ENCODE data around the gene PPIC. TPM values are rescaled to one million over a fixed set of nuclear protein-coding genes. Genes with fewer than 3 reads are reported as not detected.

PPIC gene
- total RNA-seq, 3 donors from 2014 or later (not counting 1 experiment from before 2014, with no cell fraction given), result not detected

- H3K4me3 Mint-ChIP-seq, result no peak overlapping the region
- Histone ChIP-seq H3K27ac (ENCODE audit: low read length) (no peak overlapping the region), H3K36me3 (ENCODE audit: control insufficient read depth, insufficient read depth, low read length) (no peaks in the 10 kb centered on the region), H3K27me3 (ENCODE audit: control insufficient read depth, insufficient read depth, low read length) (no peaks in the 10 kb centered on the region), H3K9me3 (ENCODE audit: control insufficient read depth, insufficient read depth, low read length) (no peaks in the 10 kb centered on the region), H3K4me1 (ENCODE audit: control insufficient read depth, insufficient read depth, low read length) (no peaks in the 10 kb centered on the region), H3K4me3 (ENCODE audit: low read length) (no peak overlapping the region)
- DNase-seq (no peak), ATAC-seq (no peak)
- H3K27ac Mint-ChIP-seq, result no peak overlapping the region
- no peaks in the 10 kb centered on the region for H3K9me3 Mint-ChIP-seq
- H3K4me1 Mint-ChIP-seq, result peaks cover 0 to 6% of the 10 kb centered on the region in 2 donors
- TF ChIP-seq, protein P1, sequence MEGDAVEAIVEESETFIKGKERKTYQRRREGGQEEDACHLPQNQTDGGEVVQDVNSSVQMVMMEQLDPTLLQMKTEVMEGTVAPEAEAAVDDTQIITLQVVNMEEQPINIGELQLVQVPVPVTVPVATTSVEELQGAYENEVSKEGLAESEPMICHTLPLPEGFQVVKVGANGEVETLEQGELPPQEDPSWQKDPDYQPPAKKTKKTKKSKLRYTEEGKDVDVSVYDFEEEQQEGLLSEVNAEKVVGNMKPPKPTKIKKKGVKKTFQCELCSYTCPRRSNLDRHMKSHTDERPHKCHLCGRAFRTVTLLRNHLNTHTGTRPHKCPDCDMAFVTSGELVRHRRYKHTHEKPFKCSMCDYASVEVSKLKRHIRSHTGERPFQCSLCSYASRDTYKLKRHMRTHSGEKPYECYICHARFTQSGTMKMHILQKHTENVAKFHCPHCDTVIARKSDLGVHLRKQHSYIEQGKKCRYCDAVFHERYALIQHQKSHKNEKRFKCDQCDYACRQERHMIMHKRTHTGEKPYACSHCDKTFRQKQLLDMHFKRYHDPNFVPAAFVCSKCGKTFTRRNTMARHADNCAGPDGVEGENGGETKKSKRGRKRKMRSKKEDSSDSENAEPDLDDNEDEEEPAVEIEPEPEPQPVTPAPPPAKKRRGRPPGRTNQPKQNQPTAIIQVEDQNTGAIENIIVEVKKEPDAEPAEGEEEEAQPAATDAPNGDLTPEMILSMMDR (IDR thresholded peaks at IDR 0.05), result no peak
- no peaks in the 10 kb centered on the region for H3K27me3 Mint-ChIP-seq (ENCODE audit: low read depth in 2 of 2)
- intact Hi-C loops (cut with micrococcal nuclease), result no loop called here
- 70% methylated on average over 2 of the region's 2 CpGs for WGBS (ENCODE audit: insufficient coverage)
- H3K36me3 Mint-ChIP-seq, result no peaks in the 10 kb centered on the region
These were observed 50.4 kb downstream of the PPIC start for GRCh38 chr5:122985954-122986721.

DNA sequence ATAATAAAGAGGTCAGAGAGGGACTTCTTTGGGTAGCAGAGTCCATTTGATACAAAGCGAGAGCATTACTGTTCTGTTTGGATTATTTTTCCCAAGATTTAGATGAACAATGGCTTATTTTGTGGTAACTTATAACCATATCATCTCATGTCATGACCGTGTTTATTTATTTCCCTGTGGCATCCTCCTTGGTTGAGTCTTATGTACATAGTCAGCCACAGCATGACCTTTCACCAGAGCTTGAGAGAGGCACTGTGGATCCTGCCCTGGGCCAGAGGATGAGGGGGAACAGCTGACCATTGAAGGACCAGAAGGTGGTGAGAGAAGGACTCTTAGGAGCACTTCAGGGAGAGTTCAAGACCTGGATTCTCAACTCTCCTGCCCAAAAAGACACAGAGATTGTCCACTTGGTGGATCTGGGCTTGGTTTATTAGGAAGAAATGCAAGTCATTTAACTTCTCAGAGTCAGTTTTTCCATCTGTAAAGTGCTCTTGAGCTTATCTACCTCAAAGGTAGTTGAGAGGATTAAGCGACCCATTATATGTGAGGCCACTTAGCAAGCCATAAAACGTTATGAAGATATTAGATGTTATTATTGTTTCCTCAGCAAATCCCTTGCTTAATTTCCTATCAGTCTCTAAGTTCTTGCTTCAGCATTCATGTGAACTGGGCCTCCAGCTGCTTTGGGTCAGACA is 51.4 kb downstream of the PPIC start:
- Histone ChIP-seq H3K4me3 (ENCODE audit: low read length) (no peak overlapping the region), H3K36me3 (ENCODE audit: control insufficient read depth, insufficient read depth, low read length) (no peaks in the 10 kb centered on the region), H3K9me3 (ENCODE audit: control insufficient read depth, insufficient read depth, low read length) (no peaks in the 10 kb centered on the region), H3K4me1 (ENCODE audit: control insufficient read depth, insufficient read depth, low read length) (no peaks in the 10 kb centered on the region), H3K27ac (ENCODE audit: low read length) (no peak overlapping the region), H3K27me3 (ENCODE audit: control insufficient read depth, insufficient read depth, low read length) (no peaks in the 10 kb centered on the region)
- H3K4me1 Mint-ChIP-seq, result peaks cover 0 to 6% of the 10 kb centered on the region in 2 donors
- no peaks in the 10 kb centered on the region for H3K27me3 Mint-ChIP-seq (ENCODE audit: low read depth in 2 of 2)
- no peak for ATAC-seq
- WGBS (ENCODE audit: insufficient coverage), result 96% methylated on average over 4 of the region's 4 CpGs
- H3K9me3 Mint-ChIP-seq, result no peaks in the 10 kb centered on the region
- no peaks in the 10 kb centered on the region for H3K36me3 Mint-ChIP-seq
- TF ChIP-seq, protein P1 (IDR thresholded peaks at IDR 0.05), result no peak
- H3K4me3 Mint-ChIP-seq, result no peak overlapping the region
- H3K27ac Mint-ChIP-seq, result no peak overlapping the region
- intact Hi-C loops (cut with micrococcal nuclease), result no loop called here
- no peak for DNase-seq

- 77% methylated on average over 2 of the region's 3 CpGs for WGBS (ENCODE audit: insufficient coverage)
- no peak for DNase-seq
These were observed 52.1 kb downstream of the PPIC start for GRCh38 chr5:122984425-122984824.

More at GRCh38 chr5:122984425-122984824, 52.1 kb downstream of the PPIC start:
- Mint-ChIP-seq H3K9me3 (no peaks in the 10 kb centered on the region), H3K4me3 (no peak overlapping the region), H3K4me1 (peaks cover 0 to 6% of the 10 kb centered on the region in 2 donors), H3K27ac (no peak overlapping the region), H3K36me3 (no peaks in the 10 kb centered on the region), H3K27me3 (ENCODE audit: low read depth in 2 of 2) (no peaks in the 10 kb centered on the region)
- TF ChIP-seq, protein P1 (IDR thresholded peaks at IDR 0.05), result no peak
- ATAC-seq, result no peak
- intact Hi-C loops (cut with micrococcal nuclease), result no loop called here
- H3K9me3 ChIP-seq (ENCODE audit: control insufficient read depth, insufficient read depth, low read length), result no peaks in the 10 kb centered on the region
- no peaks in the 10 kb centered on the region for H3K4me1 ChIP-seq (ENCODE audit: control insufficient read depth, insufficient read depth, low read length)
- no peak overlapping the region for H3K27ac ChIP-seq (ENCODE audit: low read length)
- no peak overlapping the region for H3K4me3 ChIP-seq (ENCODE audit: low read length)
- no peaks in the 10 kb centered on the region for H3K27me3 ChIP-seq (ENCODE audit: control insufficient read depth, insufficient read depth, low read length)
- no peaks in the 10 kb centered on the region for H3K36me3 ChIP-seq (ENCODE audit: control insufficient read depth, insufficient read depth, low read length)

All from natural killer cell (primary cell).